IPS-18c (cell line): Measurements from ENCODE around the gene ARL11.
A peak's percentile ranks its signal among the peaks of the same experiment; 100 is the strongest.
"Not testable (repeated sequence)": the region's sequence is repeated elsewhere in the genome, so short reads cannot be mapped to it uniquely, and the experiment has no call there.

Experiments
- H3K4me3 ChIP-seq: 2 replicates; pipeline ENCODE4 v1.7.0; 2013; ENCODE audit warnings: low read depth, mild to moderate bottlenecking, low read length, moderate library complexity; ENCODE audit not compliant: insufficient read depth
- H3K9me3 ChIP-seq: one replicate; pipeline ENCODE4 v1.6.1; 2013; ENCODE audit warnings: mild to moderate bottlenecking, low read length, moderate library complexity; ENCODE audit not compliant: control insufficient read depth, insufficient read depth

Gene ARL11

DNA sequence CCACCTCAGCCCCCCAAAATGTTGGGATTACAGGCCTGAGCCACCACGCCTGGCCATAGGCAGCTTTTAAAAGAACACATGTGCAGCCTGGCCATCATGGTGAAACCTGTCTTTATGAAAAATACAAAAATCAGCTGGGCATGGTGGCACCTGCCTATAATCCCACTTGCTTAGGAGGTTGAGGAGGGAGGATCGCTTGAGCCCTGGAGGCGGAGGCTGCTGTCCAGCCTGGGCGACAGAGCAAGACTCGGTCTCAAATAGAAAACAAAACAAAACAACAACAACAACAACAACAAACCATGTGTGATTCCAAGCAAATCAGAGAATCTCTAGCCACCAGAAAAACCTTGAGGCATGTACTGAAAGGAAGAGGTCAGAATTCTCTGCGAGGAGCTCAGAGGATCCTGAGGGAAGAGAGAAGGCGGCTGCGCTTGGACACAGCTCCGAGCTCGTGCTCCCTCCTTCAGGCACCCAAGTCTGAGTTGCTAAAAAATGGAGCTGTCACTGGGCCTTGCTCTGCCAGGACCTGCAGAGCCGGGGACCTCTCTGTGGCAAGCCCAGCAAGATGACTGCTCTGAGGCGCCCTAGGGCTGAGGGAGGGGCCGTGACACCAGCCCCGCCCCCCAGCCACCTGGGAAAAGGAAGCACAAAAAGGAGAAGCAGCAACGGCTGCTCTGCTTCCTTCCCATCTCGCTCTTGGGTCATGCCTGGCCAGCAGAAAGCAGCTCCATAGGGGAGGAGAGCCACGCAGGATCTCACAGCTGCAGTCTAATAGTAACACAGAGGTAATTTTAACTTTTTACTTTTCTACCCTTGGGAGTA is at the start of gene ARL11:
Gene ARL11, plus strand, starts transcription at position 677 of the 822 bp plus-strand sequence. CDS start 1,941 bp downstream, outside the sequence.
- Histone ChIP-seq H3K9me3 (no peaks in the 10 kb centered on the region), H3K4me3 (peak within 1 kb of the TSS; percentile 38; the same call in 1 of the 2 replicates)

DNA sequence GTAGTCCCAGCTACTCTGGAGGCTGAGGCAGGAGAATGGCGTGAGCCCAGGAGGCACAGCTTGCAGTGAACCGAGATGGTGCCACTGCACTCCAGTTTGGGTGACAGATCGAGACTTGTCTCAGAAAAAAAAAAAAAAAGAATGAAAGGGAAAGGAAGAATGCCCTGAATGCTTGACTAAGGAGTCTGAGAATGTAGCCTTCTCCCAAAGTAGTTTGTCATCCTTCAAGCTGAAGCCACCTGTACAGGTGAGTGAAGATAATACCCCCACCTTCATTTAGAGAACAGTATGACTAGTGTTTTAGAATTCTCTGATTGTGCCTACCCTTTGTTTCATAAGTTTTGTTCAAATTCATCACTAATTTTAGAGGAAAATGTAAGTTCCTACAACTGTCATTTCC is 48.8 kb upstream of the ARL11 start:
- no peak overlapping the region for H3K4me3 ChIP-seq
- H3K9me3 ChIP-seq: no peaks in the 10 kb centered on the region

- Histone ChIP-seq H3K9me3 (no peaks in the 10 kb centered on the region), H3K4me3 (no peak overlapping the region)
Observed at GRCh38 chr13:49580980-49581680, 47.2 kb upstream of the ARL11 start.

GRCh38 chr13:49584771-49585182 is 43.5 kb upstream of the ARL11 start:
- no peaks in the 10 kb centered on the region for H3K9me3 ChIP-seq
- peak overlapping the region; percentile 94 for H3K4me3 ChIP-seq

- no peaks in the 10 kb centered on the region for H3K9me3 ChIP-seq
- H3K4me3 ChIP-seq: peak within 1 kb of the TSS; percentile 94
Observed at GRCh38 chr13:49585220-49586157, 42.8 kb upstream of the ARL11 start, which contains the start of gene RCBTB1. TSS of gene RCBTB1 (minus strand) at chr13:49585558. CDS start at chr13:49567279, 18,279 bp downstream.

DNA sequence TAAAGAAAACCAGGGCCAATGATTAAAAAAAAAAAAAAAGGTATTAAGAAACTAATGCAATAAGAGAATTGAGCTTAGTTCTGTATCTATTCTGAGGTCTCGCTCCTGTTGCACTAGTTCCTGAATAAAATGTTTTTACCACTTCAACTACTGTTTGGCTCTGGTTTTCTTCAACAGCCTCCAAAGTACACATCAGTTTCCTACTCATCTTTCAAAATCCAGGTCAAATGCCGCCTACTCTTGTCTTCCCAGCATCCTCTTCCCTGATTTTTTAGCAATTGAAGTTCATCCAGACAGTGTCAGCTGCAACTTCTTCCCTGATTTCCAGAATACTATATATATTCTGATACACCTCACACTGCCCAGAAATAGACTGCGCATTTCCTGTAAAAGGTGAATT is 41.6 kb upstream of the ARL11 start:
- H3K4me3 ChIP-seq: no peak overlapping the region
- H3K9me3 ChIP-seq: peaks cover 3% of the 10 kb centered on the region

DNA sequence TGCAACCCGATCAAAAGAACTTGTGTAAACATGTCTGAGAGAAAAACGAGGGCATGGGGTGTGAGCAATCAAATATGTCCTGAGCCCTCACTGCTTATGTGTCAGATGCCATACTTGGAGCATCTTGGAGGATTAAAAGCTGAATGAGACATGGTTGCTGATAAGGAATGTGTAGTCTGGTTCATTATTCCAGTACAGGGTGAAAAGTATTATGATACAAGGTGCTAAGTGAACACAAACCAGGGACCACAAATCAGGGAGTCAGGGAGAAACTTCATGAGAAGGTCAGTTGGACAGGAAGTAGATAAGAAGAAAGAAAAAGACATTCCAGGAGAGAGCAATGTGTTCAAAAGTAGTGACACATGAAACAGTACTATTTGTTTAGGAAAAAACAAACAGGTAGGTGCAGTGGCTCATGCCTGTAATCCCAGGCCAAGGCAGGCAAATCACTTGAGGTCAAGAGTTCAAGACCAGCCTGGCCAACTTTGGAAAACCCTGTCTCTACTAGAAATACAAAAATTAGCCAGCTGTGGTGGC is 40.9 kb upstream of the ARL11 start:
- Histone ChIP-seq H3K4me3 (no peak overlapping the region), H3K9me3 (peaks cover 3% of the 10 kb centered on the region)

GRCh38 chr13:49590714-49591113 is 37.6 kb upstream of the ARL11 start:
- H3K4me3 ChIP-seq, H3K9me3 ChIP-seq: not testable (repeated sequence)

DNA sequence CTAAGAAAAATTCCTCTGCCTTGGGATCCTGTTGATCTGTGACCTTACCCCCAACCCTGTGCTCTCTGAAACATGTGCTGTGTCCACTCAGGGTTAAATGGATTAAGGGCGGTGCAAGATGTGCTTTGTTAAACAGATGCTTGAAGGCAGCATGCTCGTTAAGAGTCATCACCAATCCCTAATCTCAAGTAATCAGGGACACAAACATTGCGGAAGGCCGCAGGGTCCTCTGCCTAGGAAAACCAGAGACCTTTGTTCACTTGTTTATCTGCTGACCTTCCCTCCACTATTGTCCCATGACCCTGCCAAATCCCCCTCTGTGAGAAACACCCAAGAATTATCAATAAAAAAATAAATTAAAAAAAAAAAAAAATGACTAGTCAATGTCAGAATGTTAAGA is 34.4 kb upstream of the ARL11 start:
- not testable (repeated sequence) for H3K9me3 ChIP-seq, H3K4me3 ChIP-seq

DNA sequence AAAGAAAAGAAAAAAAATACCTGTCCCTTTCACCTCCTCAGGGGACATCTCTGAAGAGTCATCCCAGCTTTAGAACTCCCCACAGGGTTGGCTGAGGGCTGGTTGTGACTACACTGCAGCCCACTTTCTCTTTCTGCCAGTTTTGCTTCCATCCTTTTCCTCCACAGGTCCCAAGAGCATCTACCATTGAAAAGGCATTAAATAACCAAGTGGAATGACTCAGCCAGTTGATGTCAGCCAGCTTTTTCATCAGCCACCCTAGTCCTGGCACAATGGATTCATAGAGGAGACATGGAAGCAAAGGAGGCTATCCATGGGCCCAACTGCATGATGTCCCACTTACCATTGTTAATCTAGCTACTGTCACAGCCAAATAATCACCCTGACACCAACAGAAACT is 33.7 kb upstream of the ARL11 start:
- Histone ChIP-seq H3K4me3 (no peak overlapping the region), H3K9me3 (peaks cover 3% of the 10 kb centered on the region)

DNA sequence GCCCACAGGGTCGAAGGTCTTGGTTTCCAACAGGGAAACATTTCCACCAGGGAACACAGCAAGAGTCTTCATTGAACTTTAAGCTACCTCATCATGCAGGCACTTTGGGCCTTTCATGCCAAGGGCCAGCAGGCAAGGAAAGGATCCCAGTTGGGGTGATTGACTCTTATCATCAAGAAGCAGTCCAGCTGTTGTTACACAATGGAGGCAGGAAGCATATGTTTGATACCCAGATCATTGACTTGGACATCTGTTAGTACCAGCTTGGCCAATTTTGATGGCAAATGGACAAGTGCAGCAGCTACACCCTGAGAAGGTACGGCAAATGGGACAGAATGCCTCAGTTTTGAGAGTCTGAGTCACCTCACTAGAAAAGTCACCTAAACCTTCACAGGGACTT is 32.1 kb upstream of the ARL11 start:
- H3K9me3 ChIP-seq: peaks cover 1% of the 10 kb centered on the region
- no peak overlapping the region for H3K4me3 ChIP-seq

DNA sequence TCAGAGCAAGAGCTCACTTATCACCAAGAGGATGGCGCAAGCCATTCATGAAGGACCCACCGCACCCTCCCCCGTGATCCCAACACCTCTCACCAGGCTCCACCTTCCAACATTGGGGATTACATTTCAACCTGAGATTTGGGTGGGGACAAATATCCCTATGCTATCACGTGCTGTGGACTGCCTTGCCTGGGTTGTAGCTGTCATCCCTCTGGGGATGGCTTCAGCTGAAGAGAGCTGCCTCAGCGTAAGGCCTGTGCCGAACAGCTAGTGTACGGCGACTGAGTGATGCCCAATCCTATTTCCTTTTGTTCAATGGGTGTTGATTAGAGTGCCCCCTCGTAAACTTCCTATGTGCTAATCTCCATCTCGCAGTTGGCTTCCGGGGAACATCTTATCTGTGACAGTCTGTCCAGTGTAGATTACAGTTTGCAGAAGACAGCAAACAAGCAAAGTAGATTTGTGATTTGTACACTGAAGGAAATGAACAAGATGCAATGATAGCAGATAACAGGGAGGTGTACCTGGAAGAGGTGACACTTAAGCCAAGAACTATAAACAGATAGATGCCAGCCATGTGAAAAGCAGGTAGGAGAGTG is 31.2 kb upstream of the ARL11 start:
- Histone ChIP-seq H3K4me3 (no peak overlapping the region), H3K9me3 (no peaks in the 10 kb centered on the region)

GRCh38 chr13:49602005-49602404 is 26.3 kb upstream of the ARL11 start:
- no peaks in the 10 kb centered on the region for H3K9me3 ChIP-seq
- no peak overlapping the region for H3K4me3 ChIP-seq

DNA sequence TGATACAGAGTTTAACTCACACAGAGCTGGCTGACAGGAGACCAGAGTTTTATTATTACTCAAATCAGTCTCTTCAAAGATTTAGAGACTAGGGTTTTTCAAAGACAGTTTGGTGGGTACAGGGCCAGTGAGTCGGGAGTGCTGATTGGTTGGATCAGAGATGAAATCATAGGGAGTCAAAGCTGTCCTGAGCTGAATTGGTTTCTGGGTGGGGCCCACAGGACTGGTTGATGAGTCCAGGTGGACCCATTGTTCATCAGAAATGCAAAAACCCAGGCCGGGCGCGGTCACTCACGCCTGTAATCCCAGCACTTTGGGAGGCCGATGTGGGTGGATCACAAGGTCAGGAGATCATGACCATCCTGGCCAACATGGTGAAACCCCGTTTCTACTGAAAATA is 25.7 kb upstream of the ARL11 start:
- H3K4me3 ChIP-seq, H3K9me3 ChIP-seq: not testable (repeated sequence)

GRCh38 chr13:49604570-49604969 is 23.7 kb upstream of the ARL11 start:
- H3K9me3 ChIP-seq: no peaks in the 10 kb centered on the region
- no peak overlapping the region for H3K4me3 ChIP-seq

DNA sequence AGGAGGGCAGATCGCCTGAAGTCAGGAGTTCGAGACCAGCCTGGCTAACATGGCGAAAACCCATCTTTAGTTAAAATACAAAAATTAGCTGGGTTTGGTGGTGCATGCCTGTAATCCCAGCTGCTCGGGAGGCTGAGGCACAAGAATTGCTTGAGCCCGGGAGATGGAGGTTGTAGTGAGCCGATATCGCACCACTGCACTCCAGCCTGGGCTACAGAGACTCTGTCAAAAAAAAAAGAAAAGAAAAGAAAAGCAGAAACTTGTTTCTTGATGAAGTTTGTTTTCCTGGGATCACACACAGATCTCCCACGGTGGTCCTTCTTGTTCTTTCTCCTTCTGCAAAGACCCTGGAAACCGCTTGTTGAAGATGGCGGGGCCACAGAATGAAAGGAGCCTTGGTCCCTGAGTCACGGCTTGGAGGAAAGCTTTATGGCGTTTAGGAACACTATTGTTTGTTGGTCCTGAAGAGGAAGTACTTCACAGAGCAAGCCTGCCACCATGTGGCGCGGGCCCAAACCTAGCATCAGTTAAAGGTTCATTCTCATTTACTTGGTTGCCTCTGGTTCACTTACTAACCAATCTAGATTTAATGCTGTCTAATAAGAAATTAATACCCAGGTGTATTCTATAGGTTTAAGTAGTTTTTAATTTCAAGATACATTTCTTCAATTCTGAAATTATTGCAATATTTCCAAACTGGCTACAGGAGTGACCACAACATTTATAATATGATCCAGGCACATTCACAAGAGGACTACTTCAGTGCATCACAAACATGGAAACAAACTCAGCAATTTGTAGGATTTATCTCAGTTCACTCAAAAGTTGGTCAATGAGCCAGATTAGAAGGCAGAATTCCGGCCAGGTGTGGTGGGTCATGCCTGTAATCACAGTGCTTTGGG is 21.3 kb upstream of the ARL11 start:
- no peaks in the 10 kb centered on the region for H3K9me3 ChIP-seq
- H3K4me3 ChIP-seq: no peak overlapping the region
